A673 (cell line): ENCODE results near the gene SLC25A34. TPM values are rescaled to one million over a fixed set of nuclear protein-coding genes. Genes with fewer than 3 reads are reported as not detected.

ENCODE experiments used
- BruUV-seq: library from RNA; stranded (reverse); fragments of 400-500 nt; replicated peaks from 2 replicates; lab custom pipeline; 2021; lab: Mats Ljungman, UMichigan
- CTCF ChIA-PET: fragments of 300-600 bp; sonication (Branson Sonifier 250); formaldehyde crosslinking; loops from one replicate; lab custom pipeline; 2022; ENCODE audit warnings: antibody characterized with exemption; lab: Charles Lee
- POLR2A ChIA-PET: fragments of 300-600 bp; sonication (Branson Sonifier 250); formaldehyde crosslinking; loops from one replicate; lab custom pipeline; 2022; ENCODE audit warnings: antibody characterized with exemption; ENCODE audit not compliant: low non-redundant PET; lab: Charles Lee
- DNase-seq: peaks from one replicate; pipeline ENCODE4 v3.0.0-alpha.2; 2015; ENCODE audit warnings: low spot score
- H3K27ac ChIP-seq: fragments of 200-600 bp; sonication (generic); 2 replicates; pipeline ENCODE4 v1.5.1; 2016; ENCODE audit warnings: mixed run types, low read depth, mild to moderate bottlenecking, mixed read lengths, antibody characterized with exemption, low read length; ENCODE audit not compliant: poor library complexity, severe bottlenecking
- H3K27me3 ChIP-seq: fragments of 200-600 bp; sonication (generic); replicated peaks from 2 replicates; pipeline ENCODE4 v1.6.1; 2017; ENCODE audit warnings: mixed run types, low read depth, mild to moderate bottlenecking, mixed read lengths, antibody characterized with exemption, low read length; ENCODE audit not compliant: insufficient read depth, poor library complexity
- H3K36me3 ChIP-seq: fragments of 200-600 bp; sonication (generic); 2 replicates; pipeline ENCODE4 v1.6.1; 2016; ENCODE audit warnings: mixed run types, mild to moderate bottlenecking, mixed read lengths, antibody characterized with exemption, low read length; ENCODE audit not compliant: insufficient read depth, poor library complexity, severe bottlenecking
- H3K4me1 ChIP-seq: fragments of 200-600 bp; sonication (generic); 2 replicates; pipeline ENCODE4 v1.6.1; 2017; ENCODE audit warnings: mixed run types, mild to moderate bottlenecking, mixed read lengths, antibody characterized with exemption, low read length; ENCODE audit not compliant: insufficient read depth, poor library complexity, severe bottlenecking
- H3K4me3 ChIP-seq: fragments of 200-600 bp; sonication (generic); 2 replicates; pipeline ENCODE4 v1.5.1; 2016; ENCODE audit warnings: low read depth, mixed run types, mild to moderate bottlenecking, mixed read lengths, low read length; ENCODE audit not compliant: poor library complexity, severe bottlenecking
- H3K9me3 ChIP-seq: fragments of 200-600 bp; sonication (generic); 2 replicates; pipeline ENCODE4 v1.6.1; 2016; ENCODE audit warnings: mixed run types, low read depth, mild to moderate bottlenecking, mixed read lengths, antibody characterized with exemption, low read length; ENCODE audit not compliant: poor library complexity, severe bottlenecking
- EZH2 ChIP-seq: fragments of 200-600 bp; sonication (generic); IDR thresholded peaks from 2 replicates; pipeline ENCODE4 v1.6.1; 2017; ENCODE audit warnings: borderline replicate concordance, low read depth, mild to moderate bottlenecking, mixed read lengths, antibody characterized with exemption, low read length; ENCODE audit not compliant: poor library complexity, severe bottlenecking
- intact Hi-C: fragments of 100-400 bp; cut with micrococcal nuclease; formaldehyde crosslinking; loops from one replicate; pipeline ENCODE4 v1.10.0; 2022; ENCODE audit not compliant: unreplicated experiment
- total RNA-seq: library from RNA; stranded (reverse); gene quantifications from 2 replicates; pipeline ENCODE4 v1.2.3, GENCODE V29; 2021
- TF ChIP-seq, protein P1 (sequence below): fragments of 300-800, 200-600 bp; sonication (generic); conservative IDR thresholded peaks from 2 replicates; pipeline ENCODE4 v1.5.1; 2017; ENCODE audit warnings: low read depth, mild to moderate bottlenecking, antibody characterized with exemption, low read length, moderate library complexity, mixed read lengths

Gene SLC25A34
- total RNA-seq, 1 experiment from 2014 or later: 3.2 TPM

DNA sequence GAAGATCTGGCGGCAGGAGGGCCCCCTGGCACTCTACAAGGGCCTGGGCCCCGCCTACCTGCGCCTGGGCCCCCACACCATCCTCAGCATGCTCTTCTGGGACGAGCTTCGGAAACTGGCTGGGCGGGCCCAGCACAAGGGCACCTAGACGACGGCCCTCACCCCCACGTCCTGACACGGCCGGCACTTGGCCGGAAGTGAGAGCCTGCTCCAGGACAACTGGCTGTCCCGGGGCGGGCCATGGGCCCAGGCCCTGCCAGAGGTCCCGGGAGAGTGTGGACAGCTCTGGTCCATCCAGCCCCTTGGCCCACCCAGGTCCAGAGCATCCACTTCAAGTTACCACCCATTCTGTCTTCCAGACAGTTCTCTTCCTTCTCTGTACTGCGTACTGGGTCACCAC is 3.2 kb downstream of the SLC25A34 start:
- no peaks in the 10 kb centered on the region for H3K27me3 ChIP-seq
- CTCF ChIA-PET: no interaction called here
- H3K27ac ChIP-seq: no peak overlapping the region
- no TSS peak for BruUV-seq
- H3K36me3 ChIP-seq: no peaks in the 10 kb centered on the region
- POLR2A ChIA-PET: no interaction called here
- DNase-seq: no peak
- no peak for TF ChIP-seq EZH2
- TF ChIP-seq, protein P1, sequence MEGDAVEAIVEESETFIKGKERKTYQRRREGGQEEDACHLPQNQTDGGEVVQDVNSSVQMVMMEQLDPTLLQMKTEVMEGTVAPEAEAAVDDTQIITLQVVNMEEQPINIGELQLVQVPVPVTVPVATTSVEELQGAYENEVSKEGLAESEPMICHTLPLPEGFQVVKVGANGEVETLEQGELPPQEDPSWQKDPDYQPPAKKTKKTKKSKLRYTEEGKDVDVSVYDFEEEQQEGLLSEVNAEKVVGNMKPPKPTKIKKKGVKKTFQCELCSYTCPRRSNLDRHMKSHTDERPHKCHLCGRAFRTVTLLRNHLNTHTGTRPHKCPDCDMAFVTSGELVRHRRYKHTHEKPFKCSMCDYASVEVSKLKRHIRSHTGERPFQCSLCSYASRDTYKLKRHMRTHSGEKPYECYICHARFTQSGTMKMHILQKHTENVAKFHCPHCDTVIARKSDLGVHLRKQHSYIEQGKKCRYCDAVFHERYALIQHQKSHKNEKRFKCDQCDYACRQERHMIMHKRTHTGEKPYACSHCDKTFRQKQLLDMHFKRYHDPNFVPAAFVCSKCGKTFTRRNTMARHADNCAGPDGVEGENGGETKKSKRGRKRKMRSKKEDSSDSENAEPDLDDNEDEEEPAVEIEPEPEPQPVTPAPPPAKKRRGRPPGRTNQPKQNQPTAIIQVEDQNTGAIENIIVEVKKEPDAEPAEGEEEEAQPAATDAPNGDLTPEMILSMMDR: no peak
- no peaks in the 10 kb centered on the region for H3K9me3 ChIP-seq
- intact Hi-C loops: no loop called here
- no peak overlapping the region for H3K4me3 ChIP-seq
- no peaks in the 10 kb centered on the region for H3K4me1 ChIP-seq

DNA sequence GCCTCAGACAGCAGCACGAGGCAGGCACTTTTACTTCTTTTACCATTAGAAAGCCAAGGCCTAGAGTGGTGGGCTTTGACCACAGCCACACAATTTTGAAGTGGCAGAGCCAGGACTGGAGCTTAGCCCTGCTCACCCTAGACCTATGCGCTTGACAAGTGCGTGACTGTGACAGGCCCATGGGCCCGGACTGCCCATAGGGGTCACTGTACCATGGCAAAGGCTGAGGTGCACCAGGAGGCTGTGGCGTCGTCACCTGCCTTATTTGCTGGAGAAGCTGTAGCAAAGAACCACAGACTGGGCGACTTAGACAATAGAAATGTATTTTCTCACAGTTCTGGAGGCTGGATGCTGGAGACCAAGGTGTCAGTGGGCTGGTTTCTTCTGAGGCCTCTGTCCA is 3.7 kb downstream of the SLC25A34 start:
- H3K4me1 ChIP-seq: no peaks in the 10 kb centered on the region
- no peak overlapping the region for H3K27ac ChIP-seq
- BruUV-seq: no TSS peak
- H3K9me3 ChIP-seq: no peaks in the 10 kb centered on the region
- no peak overlapping the region for H3K4me3 ChIP-seq
- no peaks in the 10 kb centered on the region for H3K36me3 ChIP-seq
- H3K27me3 ChIP-seq: no peaks in the 10 kb centered on the region
- ChIA-PET POLR2A (no interaction called here), CTCF (no interaction called here)
- no peak for DNase-seq
- no peak for TF ChIP-seq EZH2
- TF ChIP-seq, protein P1: 0 out of 2 replicates have a peak, but pooled peaks have one; percentile 27
- intact Hi-C loops: loop anchor here (5.0 kb wide), 1 partner anchor 142 kb away; no protein-coding TSS in a partner anchor

DNA sequence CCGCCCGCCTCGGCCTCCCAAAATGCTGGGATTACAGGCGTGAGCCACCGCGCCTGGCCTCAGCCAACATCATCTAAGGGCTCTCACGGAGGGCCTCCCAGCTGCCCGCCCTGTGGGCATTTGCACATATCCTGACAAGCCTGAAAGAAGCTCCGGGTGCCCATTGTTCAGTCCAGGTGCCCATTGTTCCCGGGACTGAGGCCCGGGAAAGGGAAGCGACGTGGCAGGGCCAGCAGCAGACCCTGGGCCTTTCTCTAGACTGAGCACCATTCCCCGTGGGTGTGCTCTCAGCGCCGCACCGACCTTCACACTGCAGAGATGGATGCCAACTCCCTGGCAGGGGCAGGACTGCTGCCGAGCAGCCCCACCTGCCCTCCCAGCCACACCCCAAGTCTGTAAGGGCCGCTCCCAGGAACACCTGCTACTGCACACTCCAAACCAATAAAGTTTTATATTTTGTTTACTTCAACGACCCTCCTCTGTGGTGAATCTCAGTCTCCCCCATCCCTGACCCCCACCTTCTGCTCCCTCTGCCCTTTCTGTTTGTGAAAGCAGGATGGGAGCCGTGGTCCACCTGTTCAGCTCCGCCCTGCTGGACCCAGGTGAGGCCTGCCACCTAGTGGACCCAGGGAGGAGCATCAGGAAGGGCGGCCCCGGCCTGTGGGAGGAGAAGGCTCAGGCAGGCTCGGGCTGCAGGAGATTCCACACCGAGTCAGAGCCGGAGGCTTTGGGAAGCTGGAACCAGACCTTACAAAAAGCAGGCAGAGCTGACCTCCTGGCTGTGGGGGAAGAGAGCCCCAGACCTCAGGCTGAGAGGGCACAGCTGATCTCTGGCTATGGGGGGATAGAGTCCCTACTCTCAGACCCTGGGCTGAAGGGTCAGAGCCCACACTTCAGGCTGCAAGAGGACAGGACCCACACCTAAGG is 5.1 kb downstream of the SLC25A34 start:
- peak; percentile 65 for DNase-seq
- no peaks in the 10 kb centered on the region for H3K4me1 ChIP-seq
- TF ChIP-seq, protein P1: peak; percentile 77
- no peak for TF ChIP-seq EZH2
- ChIA-PET POLR2A (no interaction called here), CTCF (interaction anchor here (0.6 to 1.5 kb wide), 2 partner anchors 145 to 260 kb away, joined by 3 to 9 read pairs; no protein-coding TSS in a partner anchor)
- intact Hi-C loops: loop anchor here (5.0 kb wide), 1 partner anchor 144 kb away; no protein-coding TSS in a partner anchor
- no peaks in the 10 kb centered on the region for H3K36me3 ChIP-seq
- no peaks in the 10 kb centered on the region for H3K9me3 ChIP-seq
- H3K27me3 ChIP-seq: no peaks in the 10 kb centered on the region
- H3K27ac ChIP-seq: no peak overlapping the region
- BruUV-seq: no TSS peak
- no peak overlapping the region for H3K4me3 ChIP-seq
